HepG2 (cell line): ENCODE results near the gene HDDC2. TPM values are rescaled to one million over a fixed set of nuclear protein-coding genes. Genes with fewer than 3 reads are reported as not detected.
A peak's percentile ranks its signal among the peaks of the same experiment; 100 is the strongest.

Experiments
- ATAC-seq: fragments of 200-7000 bp; cut with Tn5 transposase; 3 replicates; pipeline ENCODE4 v1.9.1; 2020; ENCODE audit warnings: mild to moderate bottlenecking, moderate library complexity
- BruUV-seq: library from RNA; stranded (reverse); fragments of 400-500 nt; replicated peaks from 2 replicates; lab custom pipeline; 2021; lab: Mats Ljungman, UMichigan
- CTCF ChIA-PET: fragments of 300-600 bp; formaldehyde crosslinking; extraction: SDS; loops from one replicate; lab custom pipeline; 2021; ENCODE audit warnings: low total read pairs, inconsistent platforms, low intra/inter-chr PET ratio; lab: Yijun Ruan, JAX
- POLR2A ChIA-PET: fragments of 350-600 bp; sonication (Branson Sonifier 250); formaldehyde crosslinking; loops from one replicate; lab custom pipeline; 2020; ENCODE audit warnings: antibody characterized with exemption, inconsistent platforms; lab: Yijun Ruan, JAX
- DNase-seq: peaks from one replicate; pipeline ENCODE4 v3.0.0-alpha.2; 2015; ENCODE audit warnings: low spot score
- FAIRE-seq: peaks from 3 replicates; lab custom pipeline; 2011; peaks lifted over from hg19 to GRCh38; lab: Jason Lieb, UNC
- H2AFZ ChIP-seq: one replicate; pipeline ENCODE4 v1.6.1; 2011; ENCODE audit warnings: low read length, inconsistent platforms
- H3K27ac ChIP-seq: fragments of 300-600 bp; 3 replicates; pipeline ENCODE4 v1.8.0; 2011; ENCODE audit warnings: mixed run types, mild to moderate bottlenecking, mixed read lengths, low read length, inconsistent platforms; ENCODE audit not compliant: insufficient read depth; ENCODE audit errors: extremely low read length
- H3K27me3 ChIP-seq, 2 experiments: fragments of 200-600 bp in 1 of 2; 2 replicates in 1 of 2; 3 replicates in 1 of 2; pipeline versions ENCODE4 v1.6.0 to v1.8.0; 2011; ENCODE audit warnings: low read length in 2 of 2, mild to moderate bottlenecking in 2 of 2, moderate library complexity in 2 of 2, inconsistent platforms in 1 of 2; ENCODE audit not compliant: insufficient read depth in 2 of 2, control insufficient read depth in 1 of 2
- H3K36me3 ChIP-seq, 2 experiments: fragments of 200-600 bp in 1 of 2; replicated peaks in 1 of 2; 2 replicates in 1 of 2; 3 replicates in 1 of 2; pipeline versions ENCODE4 v1.5.1 to v1.8.0; 2011; ENCODE audit warnings: low read length in 2 of 2, inconsistent platforms in 1 of 2; ENCODE audit not compliant: insufficient read depth in 2 of 2, control insufficient read depth in 1 of 2
- H3K4me1 ChIP-seq: 2 replicates; pipeline ENCODE4 v1.5.1; 2012; ENCODE audit warnings: low read length, inconsistent platforms; ENCODE audit not compliant: insufficient read depth
- H3K4me2 ChIP-seq: 2 replicates; pipeline ENCODE4 v1.6.0; 2011; ENCODE audit warnings: low read depth, low read length, inconsistent platforms
- H3K4me3 ChIP-seq, 3 experiments: fragments of 200-600 bp in 1 of 3; sonication (generic), shearing (Covaris generic) in 1 of 3; replicated peaks in 1 of 3; 2 replicates each; pipeline ENCODE4 v1.5.1; 2011 to 2016; ENCODE audit warnings: low read length in 3 of 3, inconsistent platforms in 2 of 3, low read depth in 2 of 3, mild to moderate bottlenecking in 2 of 3, control low read depth in 1 of 3, mixed read lengths in 1 of 3; ENCODE audit not compliant: insufficient read depth in 1 of 3
- H3K79me2 ChIP-seq: one replicate; pipeline ENCODE4 v1.6.1; 2011; ENCODE audit warnings: low read length, inconsistent platforms; ENCODE audit not compliant: insufficient read depth
- H3K9ac ChIP-seq: 2 replicates; pipeline ENCODE4 v1.6.0; 2011; ENCODE audit warnings: mild to moderate bottlenecking, low read depth, low read length, inconsistent platforms; ENCODE audit not compliant: insufficient read depth
- H3K9me3 ChIP-seq: 2 replicates; pipeline ENCODE4 v1.5.1; 2012; ENCODE audit warnings: mild to moderate bottlenecking, low read length
- H4K20me1 ChIP-seq: 2 replicates; pipeline ENCODE4 v1.6.0; 2011; ENCODE audit warnings: inconsistent platforms, mild to moderate bottlenecking, low read length, moderate library complexity; ENCODE audit not compliant: insufficient read depth
- AKNA ChIP-seq: sonication (generic); formaldehyde crosslinking; IDR thresholded peaks from 2 replicates; pipeline ENCODE4 v1.4.0; 2020; ENCODE audit warnings: missing genetic modification reagents, borderline replicate concordance
- HMGA1 ChIP-seq: sonication (generic); formaldehyde crosslinking; conservative IDR thresholded peaks from 2 replicates; pipeline ENCODE4 v1.4.0; 2020; ENCODE audit warnings: missing genetic modification reagents
- RORA ChIP-seq: sonication (generic); formaldehyde crosslinking; IDR thresholded peaks from 2 replicates; pipeline ENCODE4 v1.5.0; 2020; ENCODE audit warnings: mild to moderate bottlenecking, missing genetic modification reagents, moderate library complexity
- SP2 ChIP-seq: sonication (generic); formaldehyde crosslinking; IDR thresholded peaks from 2 replicates; pipeline ENCODE4 v1.5.1; 2020; ENCODE audit warnings: mild to moderate bottlenecking, missing genetic modification reagents
- TAF1 ChIP-seq: sonication (generic); formaldehyde crosslinking; IDR thresholded peaks from 2 replicates; pipeline ENCODE4 v1.4.0; 2020; ENCODE audit warnings: missing genetic modification reagents
- ZBTB25 ChIP-seq: IDR thresholded peaks from 2 replicates; pipeline ENCODE4 v1.6.1; 2018; ENCODE audit warnings: missing genetic modification reagents
- ZNF552 ChIP-seq: sonication (generic); formaldehyde crosslinking; IDR thresholded peaks from 2 replicates; pipeline ENCODE4 v1.9.0; 2022; ENCODE audit warnings: missing genetic modification reagents, mild to moderate bottlenecking, borderline replicate concordance
- ZNF672 ChIP-seq: sonication (generic); formaldehyde crosslinking; IDR thresholded peaks from 2 replicates; pipeline ENCODE4 v1.8.1; 2022; ENCODE audit warnings: missing genetic modification reagents
- ZNF841 ChIP-seq: sonication (generic); formaldehyde crosslinking; IDR thresholded peaks from 2 replicates; pipeline ENCODE4 v1.8.1; 2023; ENCODE audit warnings: missing genetic modification reagents, borderline replicate concordance
- WGBS: methylation state at CpG from one replicate; pipeline ENCODE4 v1.1.6; 2017; ENCODE audit warnings: low lambda C conversion rate; 5-methylcytosine and 5-hydroxymethylcytosine counted together
- in situ Hi-C: cut with HindIII; loops from 2 replicates; pipeline ENCODE4 v1.10.0; 2017; ENCODE audit warnings: low pct_unique_long_range_greater_than_20kb; ENCODE audit not compliant: extremely low pct_ligation_motif_present
- intact Hi-C: fragments of 100-400 bp; cut with micrococcal nuclease; formaldehyde crosslinking; loops from one replicate; pipeline ENCODE4 v1.10.0; 2022; ENCODE audit not compliant: unreplicated experiment
- polyA plus RNA-seq, 8 experiments: library from polyadenylated mRNA; depleted of rRNA in 3 of 8; stranded (reverse) in 7 of 8; unstranded in 1 of 8; fragments of >200 nt; fragmentation: Illumina TruSeq in 4 of 8; extraction: Trizol in 4 of 8; gene quantifications; 2 replicates each; pipeline versions ENCODE4 v1.2.1 to v1.2.3, GENCODE V29; 2011 to 2016; ENCODE audit warnings: low read depth in 4 of 8, missing spikeins in 1 of 8, mixed read lengths in 1 of 8; ENCODE audit not compliant: insufficient read depth in 1 of 8
- total RNA-seq, 5 experiments: library from RNA; depleted of rRNA; stranded (reverse); fragments of >200 nt; fragmentation: Illumina TruSeq; extraction: Trizol; gene quantifications; 2 replicates each; pipeline ENCODE4 v1.2.3, GENCODE V29; 2016; ENCODE audit warnings: low read depth in 1 of 5
- TF ChIP-seq, protein P1 (sequence below): sonication (generic); formaldehyde crosslinking; IDR thresholded peaks from 2 replicates; pipeline ENCODE4 v1.5.0; 2020; ENCODE audit warnings: missing genetic modification reagents, mild to moderate bottlenecking, borderline replicate concordance

The HDDC2 gene
- total and polyA plus RNA-seq, 2 of the 13 experiments (the other 11 are each of a cell fraction or from before 2014, with no cell fraction given): 76.7 to 78.7 TPM

DNA sequence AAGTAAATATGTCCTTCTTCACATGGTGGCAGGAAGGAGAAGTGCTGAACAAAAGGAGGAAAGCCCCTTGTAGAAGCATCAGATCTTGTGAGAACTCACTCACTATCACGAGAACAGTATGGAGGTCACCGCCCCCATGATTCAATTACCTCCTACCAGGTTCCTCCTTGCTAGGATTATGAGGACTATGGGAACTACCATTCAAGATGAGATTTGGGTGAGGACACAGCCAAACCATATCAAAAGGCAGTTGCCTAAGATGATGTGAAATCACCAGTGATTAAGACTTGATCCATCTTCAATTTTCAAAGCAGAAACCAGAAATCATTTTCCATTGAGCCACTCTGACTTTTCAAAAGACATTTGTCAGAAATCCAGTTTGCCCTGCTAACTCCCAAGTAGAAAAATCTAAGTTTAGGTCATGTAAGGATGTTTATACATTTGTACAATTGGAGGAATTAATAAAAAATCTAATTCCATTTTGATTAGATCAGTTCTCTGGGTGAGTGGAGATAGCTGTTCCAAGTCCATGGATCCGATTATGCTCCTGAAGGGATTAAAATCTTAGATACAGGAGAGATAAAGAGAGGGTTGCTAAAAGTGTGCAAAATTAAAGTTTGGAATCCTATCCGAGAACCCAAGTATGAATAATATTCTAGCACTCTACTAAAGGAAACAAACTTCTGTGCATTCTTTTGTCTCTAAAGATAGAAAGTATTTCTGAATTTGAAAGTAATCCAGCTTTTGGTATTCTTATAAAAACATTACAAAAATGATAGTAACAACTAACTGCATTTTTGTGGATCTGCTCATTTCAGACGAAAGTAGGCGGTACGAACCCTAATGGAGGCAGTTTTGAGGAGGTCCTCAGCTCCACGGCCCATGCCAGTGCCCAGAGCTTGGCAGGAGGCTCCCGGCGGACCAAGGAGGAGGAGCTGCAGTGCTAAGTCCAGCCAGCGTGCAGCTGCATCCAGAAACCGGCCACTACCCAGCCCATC lies 39.5 kb downstream of the HDDC2 start:
- Histone ChIP-seq H2AFZ (no peak overlapping the region), H4K20me1 (no peaks in the 10 kb centered on the region), H3K27ac (no peak overlapping the region), H3K4me2 (no peak overlapping the region), H3K4me1 (no peaks in the 10 kb centered on the region), H3K4me3 (no peak overlapping the region), H3K79me2 (no peaks in the 10 kb centered on the region), H3K9me3 (no peaks in the 10 kb centered on the region), H3K36me3 (no peaks in the 10 kb centered on the region), H3K27me3 (no peaks in the 10 kb centered on the region), H3K9ac (no peak overlapping the region)
- FAIRE-seq (no peak), ATAC-seq (peak; percentile 74), DNase-seq (no peak)
- POLR2A ChIA-PET: no interaction called here
- WGBS: 44% methylated on average over 11 of the region's 12 CpGs
- BruUV-seq: no TSS peak
- no peak for TF ChIP-seq TAF1 (CRISPR knock-in tag)
- no peak for TF ChIP-seq ZNF552
- no peak for TF ChIP-seq HMGA1 (CRISPR knock-in tag)
- TF ChIP-seq, protein P1, sequence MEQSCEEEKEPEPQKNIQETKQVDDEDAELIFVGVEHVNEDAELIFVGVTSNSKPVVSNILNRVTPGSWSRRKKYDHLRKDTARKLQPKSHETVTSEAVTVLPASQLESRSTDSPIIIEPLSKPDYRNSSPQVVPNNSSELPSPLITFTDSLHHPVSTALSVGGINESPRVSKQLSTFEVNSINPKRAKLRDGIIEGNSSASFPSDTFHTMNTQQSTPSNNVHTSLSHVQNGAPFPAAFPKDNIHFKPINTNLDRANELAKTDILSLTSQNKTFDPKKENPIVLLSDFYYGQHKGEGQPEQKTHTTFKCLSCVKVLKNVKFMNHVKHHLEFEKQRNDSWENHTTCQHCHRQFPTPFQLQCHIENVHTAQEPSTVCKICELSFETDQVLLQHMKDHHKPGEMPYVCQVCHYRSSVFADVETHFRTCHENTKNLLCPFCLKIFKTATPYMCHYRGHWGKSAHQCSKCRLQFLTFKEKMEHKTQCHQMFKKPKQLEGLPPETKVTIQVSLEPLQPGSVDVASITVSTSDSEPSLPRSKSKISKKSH: no peak
- CTCF ChIA-PET: no interaction called here
- in situ Hi-C loops (no loop called here), intact Hi-C loops (no loop called here)

DNA sequence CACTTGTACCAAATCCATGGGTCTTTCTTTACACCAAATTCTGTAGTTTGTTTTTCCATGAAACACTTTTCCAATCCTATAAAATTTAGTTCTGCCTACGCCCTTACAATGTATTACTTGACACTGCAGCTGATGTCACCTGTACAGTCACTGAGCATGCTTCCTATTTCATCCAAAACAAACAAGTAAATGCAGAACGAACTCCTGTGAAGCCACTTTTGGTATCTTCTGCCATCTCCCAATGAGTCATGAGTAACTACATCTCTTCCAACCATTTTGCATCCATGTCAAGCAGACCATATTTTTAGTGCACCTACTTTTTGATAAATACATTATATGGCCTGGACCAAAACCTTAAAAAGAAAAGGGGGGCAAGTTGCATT lies 42.4 kb downstream of the HDDC2 start:
- H3K4me3 ChIP-seq: no peak overlapping the region
- intact Hi-C loops: no loop called here
- TF ChIP-seq RORA (CRISPR knock-in tag): no peak
- no peak for TF ChIP-seq ZNF672
- TF ChIP-seq ZNF841: no peak
- no peak for TF ChIP-seq SP2 (CRISPR knock-in tag)
- no peak for TF ChIP-seq AKNA (CRISPR knock-in tag)
- TF ChIP-seq ZBTB25: no peak

More for the DNA sequence above, 42.4 kb downstream of the HDDC2 start:
- no peak for FAIRE-seq
- Histone ChIP-seq H3K4me1 (no peaks in the 10 kb centered on the region), H3K36me3 (no peaks in the 10 kb centered on the region), H3K9ac (no peak overlapping the region), H3K4me2 (no peak overlapping the region), H3K27ac (no peak overlapping the region), H3K9me3 (no peaks in the 10 kb centered on the region), H3K79me2 (no peaks in the 10 kb centered on the region), H3K27me3 (no peaks in the 10 kb centered on the region), H4K20me1 (no peaks in the 10 kb centered on the region), H2AFZ (no peak overlapping the region)
- WGBS: 6% methylated on average over 2 of the region's 2 CpGs
- CTCF ChIA-PET: no interaction called here
- in situ Hi-C loops: no loop called here
- no TSS peak for BruUV-seq
- ATAC-seq: no peak
- POLR2A ChIA-PET: no interaction called here
- no peak for DNase-seq
